SH-SY5Y (cell line): Measurements from ENCODE around the gene EGR4.

ENCODE experiments used
- GATA2 ChIP-seq: IDR thresholded peaks from 2 replicates; pipeline ENCODE4 v1.6.1; 2011; ENCODE audit warnings: mild to moderate bottlenecking, low read depth, low read length
- GATA3 ChIP-seq: IDR thresholded peaks from 2 replicates; pipeline ENCODE4 v1.6.1; 2011; ENCODE audit warnings: low read depth, mild to moderate bottlenecking, low read length, moderate library complexity

- no peak for TF ChIP-seq GATA2
- TF ChIP-seq GATA3 = no peak
These were observed 9.6 kb downstream of the EGR4 start for GRCh38 chr2:73283545-73284295.
